NT2/D1 (cell line): ENCODE results near the gene MICALL2.

ENCODE experiments used
- DNase-seq: peaks from one replicate; pipeline ENCODE4 v3.0.0-alpha.2; 2011; ENCODE audit warnings: low read depth, low spot score
- H3K27me3 ChIP-seq: 2 replicates; pipeline ENCODE4 v1.6.0; 2011; ENCODE audit warnings: mild to moderate bottlenecking; ENCODE audit not compliant: insufficient read length, insufficient read depth
- H3K36me3 ChIP-seq: 2 replicates; pipeline ENCODE4 v1.6.1; 2011; ENCODE audit warnings: mild to moderate bottlenecking, low read length, mixed read lengths; ENCODE audit not compliant: insufficient read depth, insufficient read length
- H3K4me1 ChIP-seq: 2 replicates; pipeline ENCODE4 v1.5.1; 2011; ENCODE audit not compliant: insufficient read depth, insufficient read length
- H3K4me3 ChIP-seq: 2 replicates; pipeline ENCODE4 v1.5.1; 2011; ENCODE audit warnings: low read depth; ENCODE audit not compliant: insufficient read length
- H3K9ac ChIP-seq: 2 replicates; pipeline ENCODE4 v1.6.0; 2011; ENCODE audit warnings: low read depth; ENCODE audit not compliant: insufficient read length
- H3K9me3 ChIP-seq: 2 replicates; pipeline ENCODE4 v1.5.1; 2011; ENCODE audit warnings: mild to moderate bottlenecking, low read length; ENCODE audit not compliant: insufficient read depth
- SUZ12 ChIP-seq: IDR thresholded peaks from 2 replicates; pipeline ENCODE4 v1.6.1; 2011; ENCODE audit not compliant: insufficient read length, insufficient read depth; ENCODE audit errors: extremely low read depth
- YY1 ChIP-seq: IDR thresholded peaks from 2 replicates; pipeline ENCODE4 v1.6.1; 2011; ENCODE audit not compliant: insufficient read length, insufficient read depth
- ZNF274 ChIP-seq: IDR thresholded peaks from 2 replicates; pipeline ENCODE4 v1.6.1; 2011; ENCODE audit warnings: mild to moderate bottlenecking, low read depth, low read length

MICALL2 gene

GRCh38 chr7:1475991-1476390 is 16.7 kb upstream of the MICALL2 start:
- Histone ChIP-seq H3K4me1 (peaks cover 3% of the 10 kb centered on the region), H3K9me3 (no peaks in the 10 kb centered on the region), H3K9ac (no peak overlapping the region), H3K4me3 (no peak overlapping the region), H3K36me3 (peaks cover 99% of the 10 kb centered on the region), H3K27me3 (no peaks in the 10 kb centered on the region)
- no peak for DNase-seq
- TF ChIP-seq SUZ12 (no peak), ZNF274 (no peak), YY1 (no peak)

- no peak for DNase-seq
- TF ChIP-seq ZNF274 (no peak), YY1 (no peak), SUZ12 (no peak)
- Histone ChIP-seq H3K27me3 (no peaks in the 10 kb centered on the region), H3K9ac (no peak overlapping the region), H3K4me3 (no peak overlapping the region), H3K9me3 (no peaks in the 10 kb centered on the region), H3K4me1 (peaks cover 3% of the 10 kb centered on the region), H3K36me3 (peaks cover 99% of the 10 kb centered on the region)
Measured at GRCh38 chr7:1475393-1475792, 16.1 kb upstream of the MICALL2 start.

DNA sequence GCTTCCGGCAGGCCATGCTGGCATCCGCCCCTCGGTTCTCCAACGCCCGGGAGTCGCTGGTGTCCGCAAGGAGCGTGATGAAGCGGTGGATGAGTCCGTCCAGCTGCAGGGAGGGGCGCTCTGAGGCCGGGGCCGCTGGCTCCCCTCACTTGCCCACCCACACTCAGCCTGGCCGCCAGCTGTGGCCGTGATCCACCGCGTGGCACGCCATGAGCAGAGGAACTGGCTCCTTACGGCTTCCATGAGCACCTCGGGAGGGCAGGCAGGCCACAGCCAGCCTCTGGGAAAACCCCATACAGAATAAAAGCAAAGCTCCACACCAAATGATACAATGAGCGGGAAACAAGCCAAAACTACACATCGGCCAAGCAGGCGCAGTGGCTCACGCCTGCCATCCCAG is 15.5 kb upstream of the MICALL2 start:
- H3K4me1 ChIP-seq: peaks cover 7% of the 10 kb centered on the region

GRCh38 chr7:1473864-1474512 is 14.7 kb upstream of the MICALL2 start:
- H3K4me3 ChIP-seq: no peak overlapping the region
- peak; percentile 94 for DNase-seq
- peaks cover 99% of the 10 kb centered on the region for H3K36me3 ChIP-seq

More for the DNA sequence above, 15.5 kb upstream of the MICALL2 start:
- Histone ChIP-seq H3K9ac (peak overlapping the region; percentile 52), H3K36me3 (peaks cover 99% of the 10 kb centered on the region), H3K9me3 (no peaks in the 10 kb centered on the region), H3K4me3 (no peak overlapping the region), H3K27me3 (no peaks in the 10 kb centered on the region)
- no peak for TF ChIP-seq SUZ12
- TF ChIP-seq ZNF274: no peak
- no peak for TF ChIP-seq YY1
- no peak for DNase-seq

GRCh38 chr7:1470901-1471300 is 11.6 kb upstream of the MICALL2 start:
- DNase-seq: no peak
- peaks cover 81% of the 10 kb centered on the region for H3K36me3 ChIP-seq

More at GRCh38 chr7:1473864-1474512, 14.7 kb upstream of the MICALL2 start:
- TF ChIP-seq YY1: no peak
- TF ChIP-seq ZNF274: no peak
- TF ChIP-seq SUZ12: no peak
- Histone ChIP-seq H3K9ac (peak overlapping the region; percentile 52), H3K9me3 (no peaks in the 10 kb centered on the region), H3K27me3 (no peaks in the 10 kb centered on the region), H3K4me1 (peaks cover 10% of the 10 kb centered on the region)

GRCh38 chr7:1468643-1469298 is 9.5 kb upstream of the MICALL2 start:
- peaks cover 24% of the 10 kb centered on the region for H3K4me1 ChIP-seq
- no peaks in the 10 kb centered on the region for H3K27me3 ChIP-seq
- peak overlapping the region; percentile 61 for H3K9ac ChIP-seq
- DNase-seq: no peak
- no peaks in the 10 kb centered on the region for H3K9me3 ChIP-seq
- peaks cover 60% of the 10 kb centered on the region for H3K36me3 ChIP-seq
- TF ChIP-seq YY1: no peak
- TF ChIP-seq SUZ12: no peak
- TF ChIP-seq ZNF274: no peak
- H3K4me3 ChIP-seq: no peak overlapping the region

More at GRCh38 chr7:1470901-1471300, 11.6 kb upstream of the MICALL2 start:
- no peak for TF ChIP-seq YY1
- no peak for TF ChIP-seq SUZ12
- TF ChIP-seq ZNF274: no peak
- Histone ChIP-seq H3K9me3 (no peaks in the 10 kb centered on the region), H3K4me1 (peaks cover 24% of the 10 kb centered on the region), H3K4me3 (no peak overlapping the region), H3K27me3 (no peaks in the 10 kb centered on the region), H3K9ac (peak overlapping the region; percentile 4)

- peak overlapping the region; percentile 32 for H3K9ac ChIP-seq
- no peaks in the 10 kb centered on the region for H3K9me3 ChIP-seq
- peaks cover 24% of the 10 kb centered on the region for H3K4me1 ChIP-seq
Measured at GRCh38 chr7:1468203-1468602, 8.9 kb upstream of the MICALL2 start.

More at GRCh38 chr7:1468203-1468602, 8.9 kb upstream of the MICALL2 start:
- DNase-seq: no peak
- H3K27me3 ChIP-seq: no peaks in the 10 kb centered on the region
- no peak for TF ChIP-seq ZNF274
- TF ChIP-seq SUZ12: no peak
- no peak for TF ChIP-seq YY1
- no peak overlapping the region for H3K4me3 ChIP-seq
- peaks cover 55% of the 10 kb centered on the region for H3K36me3 ChIP-seq
